HEK293 (cell line): Measurements from ENCODE around the gene LARP1.
A peak's percentile ranks its signal among the peaks of the same experiment; 100 is the strongest.

Source experiments
- BCL11A ChIP-seq: fragments of 450-650 bp; formaldehyde crosslinking; IDR thresholded peaks from 2 replicates; pipeline ENCODE4 v1.5.1; 2016; ENCODE audit warnings: low read depth, missing biosample characterization, missing genetic modification characterization
- ZBTB20 ChIP-seq: fragments of 450-650 bp; formaldehyde crosslinking; IDR thresholded peaks from 2 replicates; pipeline ENCODE4 v1.5.1; 2016; ENCODE audit warnings: missing biosample characterization, missing genetic modification characterization
- ZNF10 ChIP-seq: fragments of 450-650 bp; formaldehyde crosslinking; IDR thresholded peaks from 2 replicates; pipeline ENCODE4 v1.5.1; 2017; ENCODE audit warnings: missing biosample characterization, missing genetic modification characterization
- ZNF133 ChIP-seq: fragments of 450-650 bp; formaldehyde crosslinking; IDR thresholded peaks from 2 replicates; pipeline ENCODE4 v1.5.1; 2016; ENCODE audit warnings: missing biosample characterization, missing genetic modification characterization
- ZNF169 ChIP-seq: fragments of 450-650 bp; formaldehyde crosslinking; IDR thresholded peaks from 2 replicates; pipeline ENCODE4 v1.5.1; 2016; ENCODE audit warnings: missing biosample characterization, missing genetic modification characterization
- ZNF239 ChIP-seq: fragments of 450-650 bp; formaldehyde crosslinking; IDR thresholded peaks from 2 replicates; pipeline ENCODE4 v1.5.1; 2016; ENCODE audit warnings: missing biosample characterization, missing genetic modification characterization
- ZNF302 ChIP-seq: fragments of 450-650 bp; formaldehyde crosslinking; IDR thresholded peaks from 2 replicates; pipeline ENCODE4 v1.5.1; 2016; ENCODE audit warnings: missing biosample characterization, missing genetic modification characterization, low read depth
- ZNF514 ChIP-seq: fragments of 450-650 bp; formaldehyde crosslinking; IDR thresholded peaks from 2 replicates; pipeline ENCODE4 v1.5.1; 2016; ENCODE audit warnings: missing biosample characterization, missing genetic modification characterization
- ZNF561 ChIP-seq: fragments of 450-650 bp; IDR thresholded peaks from 2 replicates; pipeline ENCODE4 v1.5.1; 2018; ENCODE audit warnings: missing biosample characterization, missing genetic modification characterization, borderline replicate concordance
- ZNF571 ChIP-seq: fragments of 450-650 bp; formaldehyde crosslinking; IDR thresholded peaks from 2 replicates; pipeline ENCODE4 v1.5.0; 2017; ENCODE audit warnings: missing biosample characterization, missing genetic modification characterization
- ZNF624 ChIP-seq: fragments of 450-650 bp; formaldehyde crosslinking; IDR thresholded peaks from 2 replicates; pipeline ENCODE4 v1.5.1; 2017; ENCODE audit warnings: missing biosample characterization, missing genetic modification characterization
- ZNF701 ChIP-seq: fragments of 450-650 bp; formaldehyde crosslinking; IDR thresholded peaks from 2 replicates; pipeline ENCODE4 v1.5.1; 2016; ENCODE audit warnings: missing biosample characterization, missing genetic modification characterization
- ZNF843 ChIP-seq: fragments of 450-650 bp; formaldehyde crosslinking; IDR thresholded peaks from 2 replicates; pipeline ENCODE4 v1.5.1; 2016; ENCODE audit warnings: missing biosample characterization, missing genetic modification characterization
- TF ChIP-seq, protein P1 (sequence below): fragments of 450-650 bp; formaldehyde crosslinking; IDR thresholded peaks from 2 replicates; pipeline ENCODE4 v1.5.1; 2016; ENCODE audit warnings: missing biosample characterization, missing genetic modification characterization
- TF ChIP-seq, protein P2 (sequence below): sonication (generic); formaldehyde crosslinking; IDR thresholded peaks from 2 replicates; pipeline ENCODE4 v1.8.1; 2022; ENCODE audit warnings: mild to moderate bottlenecking, moderate library complexity, missing genetic modification reagents
- TF ChIP-seq, protein P3 (sequence below): fragments of 450-650 bp; formaldehyde crosslinking; IDR thresholded peaks from 2 replicates; pipeline ENCODE4 v1.5.1; 2016; ENCODE audit warnings: missing biosample characterization, missing genetic modification characterization
- TF ChIP-seq, protein P4 (sequence below): fragments of 450-650 bp; formaldehyde crosslinking; IDR thresholded peaks from 2 replicates; pipeline ENCODE4 v1.5.1; 2016; ENCODE audit warnings: missing biosample characterization, missing genetic modification characterization
- TF ChIP-seq, protein P5 (sequence below): fragments of 450-650 bp; IDR thresholded peaks from 2 replicates; pipeline ENCODE4 v1.5.1; 2018; ENCODE audit warnings: missing biosample characterization, mild to moderate bottlenecking, missing genetic modification characterization
- TF ChIP-seq, protein P6 (sequence below): fragments of 450-650 bp; formaldehyde crosslinking; IDR thresholded peaks from 2 replicates; pipeline ENCODE4 v1.5.1; 2017; ENCODE audit warnings: missing biosample characterization, missing genetic modification characterization
- TF ChIP-seq, protein P7 (sequence below): fragments of 450-650 bp; formaldehyde crosslinking; IDR thresholded peaks from 2 replicates; pipeline ENCODE4 v1.5.1; 2016; ENCODE audit warnings: missing biosample characterization, missing genetic modification characterization
- TF ChIP-seq, protein P8 (sequence below): fragments of 450-650 bp; formaldehyde crosslinking; IDR thresholded peaks from 2 replicates; pipeline ENCODE4 v1.5.1; 2016; ENCODE audit warnings: missing biosample characterization, missing genetic modification characterization
- TF ChIP-seq, protein P9 (sequence below): fragments of 450-650 bp; formaldehyde crosslinking; IDR thresholded peaks from 2 replicates; pipeline ENCODE4; 2016; ENCODE audit warnings: missing biosample characterization, missing genetic modification characterization

Gene LARP1

DNA sequence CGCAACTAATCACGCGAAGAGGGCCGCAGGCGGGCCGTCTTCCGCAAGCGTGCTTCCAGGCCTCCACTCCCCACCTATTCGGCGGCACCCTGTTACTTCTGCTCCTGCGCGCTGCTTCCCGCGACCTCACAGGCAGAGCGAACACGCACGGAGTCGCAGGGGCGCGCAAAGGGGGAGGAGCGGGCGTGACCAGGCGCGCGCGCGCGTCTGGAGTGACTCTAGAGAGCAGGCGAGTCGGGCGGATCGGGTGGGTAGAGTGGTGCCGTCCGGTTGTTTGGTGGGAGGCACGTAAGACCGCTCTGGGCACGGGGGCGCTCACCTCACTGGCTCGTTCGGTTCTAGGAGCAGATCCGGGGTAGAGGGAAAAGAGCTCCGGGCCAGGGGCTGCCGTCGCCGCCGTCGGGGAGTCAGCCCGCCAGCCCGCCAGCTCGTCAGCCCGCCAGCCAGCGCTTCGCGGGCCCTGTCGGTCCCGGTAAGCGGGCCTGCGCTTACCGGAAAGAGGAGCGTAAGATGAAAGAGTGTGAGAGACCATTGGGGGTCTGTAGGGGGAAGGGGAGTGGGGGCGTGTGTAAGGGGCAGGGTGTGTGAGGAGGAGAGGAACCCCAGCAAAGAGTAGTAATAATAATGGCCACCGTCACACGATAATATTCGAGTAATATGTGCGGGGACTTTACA lies 103.3 kb downstream of the LARP1 start, which contains the start of gene CNOT8 (continued):
- TF ChIP-seq BCL11A (tag by site-specific recombination) (no peak), ZNF169 (no peak), ZNF624 (no peak), ZNF239 (tag by site-specific recombination) (no peak), ZNF10 (tag by site-specific recombination) (no peak), ZNF133 (tag by site-specific recombination) (no peak), ZNF571 (tag by site-specific recombination) (no peak), ZNF514 (tag by site-specific recombination) (no peak), ZBTB20 (tag by site-specific recombination) (no peak), ZNF701 (tag by site-specific recombination) (no peak), ZNF561 (no peak), ZNF302 (tag by site-specific recombination) (no peak), ZNF843 (0 out of 2 replicates have a peak, but pooled peaks have one; percentile 65)
- TF ChIP-seq, protein P1, sequence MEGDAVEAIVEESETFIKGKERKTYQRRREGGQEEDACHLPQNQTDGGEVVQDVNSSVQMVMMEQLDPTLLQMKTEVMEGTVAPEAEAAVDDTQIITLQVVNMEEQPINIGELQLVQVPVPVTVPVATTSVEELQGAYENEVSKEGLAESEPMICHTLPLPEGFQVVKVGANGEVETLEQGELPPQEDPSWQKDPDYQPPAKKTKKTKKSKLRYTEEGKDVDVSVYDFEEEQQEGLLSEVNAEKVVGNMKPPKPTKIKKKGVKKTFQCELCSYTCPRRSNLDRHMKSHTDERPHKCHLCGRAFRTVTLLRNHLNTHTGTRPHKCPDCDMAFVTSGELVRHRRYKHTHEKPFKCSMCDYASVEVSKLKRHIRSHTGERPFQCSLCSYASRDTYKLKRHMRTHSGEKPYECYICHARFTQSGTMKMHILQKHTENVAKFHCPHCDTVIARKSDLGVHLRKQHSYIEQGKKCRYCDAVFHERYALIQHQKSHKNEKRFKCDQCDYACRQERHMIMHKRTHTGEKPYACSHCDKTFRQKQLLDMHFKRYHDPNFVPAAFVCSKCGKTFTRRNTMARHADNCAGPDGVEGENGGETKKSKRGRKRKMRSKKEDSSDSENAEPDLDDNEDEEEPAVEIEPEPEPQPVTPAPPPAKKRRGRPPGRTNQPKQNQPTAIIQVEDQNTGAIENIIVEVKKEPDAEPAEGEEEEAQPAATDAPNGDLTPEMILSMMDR (tag by site-specific recombination), result no peak; the same call in 1 of the 2 replicates
- TF ChIP-seq, protein P2, sequence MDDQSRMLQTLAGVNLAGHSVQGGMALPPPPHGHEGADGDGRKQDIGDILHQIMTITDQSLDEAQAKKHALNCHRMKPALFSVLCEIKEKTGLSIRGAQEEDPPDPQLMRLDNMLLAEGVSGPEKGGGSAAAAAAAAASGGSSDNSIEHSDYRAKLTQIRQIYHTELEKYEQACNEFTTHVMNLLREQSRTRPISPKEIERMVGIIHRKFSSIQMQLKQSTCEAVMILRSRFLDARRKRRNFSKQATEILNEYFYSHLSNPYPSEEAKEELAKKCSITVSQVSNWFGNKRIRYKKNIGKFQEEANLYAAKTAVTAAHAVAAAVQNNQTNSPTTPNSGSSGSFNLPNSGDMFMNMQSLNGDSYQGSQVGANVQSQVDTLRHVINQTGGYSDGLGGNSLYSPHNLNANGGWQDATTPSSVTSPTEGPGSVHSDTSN, result no peak; the same call in 1 of the 2 replicates
- TF ChIP-seq, protein P3, sequence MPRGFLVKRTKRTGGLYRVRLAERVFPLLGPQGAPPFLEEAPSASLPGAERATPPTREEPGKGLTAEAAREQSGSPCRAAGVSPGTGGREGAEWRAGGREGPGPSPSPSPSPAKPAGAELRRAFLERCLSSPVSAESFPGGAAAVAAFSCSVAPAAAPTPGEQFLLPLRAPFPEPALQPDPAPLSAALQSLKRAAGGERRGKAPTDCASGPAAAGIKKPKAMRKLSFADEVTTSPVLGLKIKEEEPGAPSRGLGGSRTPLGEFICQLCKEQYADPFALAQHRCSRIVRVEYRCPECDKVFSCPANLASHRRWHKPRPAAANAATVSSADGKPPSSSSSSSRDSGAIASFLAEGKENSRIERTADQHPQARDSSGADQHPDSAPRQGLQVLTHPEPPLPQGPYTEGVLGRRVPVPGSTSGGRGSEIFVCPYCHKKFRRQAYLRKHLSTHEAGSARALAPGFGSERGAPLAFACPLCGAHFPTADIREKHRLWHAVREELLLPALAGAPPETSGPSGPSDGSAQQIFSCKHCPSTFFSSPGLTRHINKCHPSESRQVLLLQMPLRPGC (tag by site-specific recombination), result peak; percentile 11; the same call in 1 of the 2 replicates
- TF ChIP-seq, protein P4, sequence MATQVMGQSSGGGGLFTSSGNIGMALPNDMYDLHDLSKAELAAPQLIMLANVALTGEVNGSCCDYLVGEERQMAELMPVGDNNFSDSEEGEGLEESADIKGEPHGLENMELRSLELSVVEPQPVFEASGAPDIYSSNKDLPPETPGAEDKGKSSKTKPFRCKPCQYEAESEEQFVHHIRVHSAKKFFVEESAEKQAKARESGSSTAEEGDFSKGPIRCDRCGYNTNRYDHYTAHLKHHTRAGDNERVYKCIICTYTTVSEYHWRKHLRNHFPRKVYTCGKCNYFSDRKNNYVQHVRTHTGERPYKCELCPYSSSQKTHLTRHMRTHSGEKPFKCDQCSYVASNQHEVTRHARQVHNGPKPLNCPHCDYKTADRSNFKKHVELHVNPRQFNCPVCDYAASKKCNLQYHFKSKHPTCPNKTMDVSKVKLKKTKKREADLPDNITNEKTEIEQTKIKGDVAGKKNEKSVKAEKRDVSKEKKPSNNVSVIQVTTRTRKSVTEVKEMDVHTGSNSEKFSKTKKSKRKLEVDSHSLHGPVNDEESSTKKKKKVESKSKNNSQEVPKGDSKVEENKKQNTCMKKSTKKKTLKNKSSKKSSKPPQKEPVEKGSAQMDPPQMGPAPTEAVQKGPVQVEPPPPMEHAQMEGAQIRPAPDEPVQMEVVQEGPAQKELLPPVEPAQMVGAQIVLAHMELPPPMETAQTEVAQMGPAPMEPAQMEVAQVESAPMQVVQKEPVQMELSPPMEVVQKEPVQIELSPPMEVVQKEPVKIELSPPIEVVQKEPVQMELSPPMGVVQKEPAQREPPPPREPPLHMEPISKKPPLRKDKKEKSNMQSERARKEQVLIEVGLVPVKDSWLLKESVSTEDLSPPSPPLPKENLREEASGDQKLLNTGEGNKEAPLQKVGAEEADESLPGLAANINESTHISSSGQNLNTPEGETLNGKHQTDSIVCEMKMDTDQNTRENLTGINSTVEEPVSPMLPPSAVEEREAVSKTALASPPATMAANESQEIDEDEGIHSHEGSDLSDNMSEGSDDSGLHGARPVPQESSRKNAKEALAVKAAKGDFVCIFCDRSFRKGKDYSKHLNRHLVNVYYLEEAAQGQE (tag by site-specific recombination), result 0 out of 2 replicates have a peak, but pooled peaks have one; percentile 12
- TF ChIP-seq, protein P5, sequence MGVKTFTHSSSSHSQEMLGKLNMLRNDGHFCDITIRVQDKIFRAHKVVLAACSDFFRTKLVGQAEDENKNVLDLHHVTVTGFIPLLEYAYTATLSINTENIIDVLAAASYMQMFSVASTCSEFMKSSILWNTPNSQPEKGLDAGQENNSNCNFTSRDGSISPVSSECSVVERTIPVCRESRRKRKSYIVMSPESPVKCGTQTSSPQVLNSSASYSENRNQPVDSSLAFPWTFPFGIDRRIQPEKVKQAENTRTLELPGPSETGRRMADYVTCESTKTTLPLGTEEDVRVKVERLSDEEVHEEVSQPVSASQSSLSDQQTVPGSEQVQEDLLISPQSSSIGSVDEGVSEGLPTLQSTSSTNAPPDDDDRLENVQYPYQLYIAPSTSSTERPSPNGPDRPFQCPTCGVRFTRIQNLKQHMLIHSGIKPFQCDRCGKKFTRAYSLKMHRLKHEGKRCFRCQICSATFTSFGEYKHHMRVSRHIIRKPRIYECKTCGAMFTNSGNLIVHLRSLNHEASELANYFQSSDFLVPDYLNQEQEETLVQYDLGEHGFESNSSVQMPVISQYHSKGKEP (tag by site-specific recombination), result no peak
- TF ChIP-seq, protein P6, sequence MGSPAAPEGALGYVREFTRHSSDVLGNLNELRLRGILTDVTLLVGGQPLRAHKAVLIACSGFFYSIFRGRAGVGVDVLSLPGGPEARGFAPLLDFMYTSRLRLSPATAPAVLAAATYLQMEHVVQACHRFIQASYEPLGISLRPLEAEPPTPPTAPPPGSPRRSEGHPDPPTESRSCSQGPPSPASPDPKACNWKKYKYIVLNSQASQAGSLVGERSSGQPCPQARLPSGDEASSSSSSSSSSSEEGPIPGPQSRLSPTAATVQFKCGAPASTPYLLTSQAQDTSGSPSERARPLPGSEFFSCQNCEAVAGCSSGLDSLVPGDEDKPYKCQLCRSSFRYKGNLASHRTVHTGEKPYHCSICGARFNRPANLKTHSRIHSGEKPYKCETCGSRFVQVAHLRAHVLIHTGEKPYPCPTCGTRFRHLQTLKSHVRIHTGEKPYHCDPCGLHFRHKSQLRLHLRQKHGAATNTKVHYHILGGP (tag by site-specific recombination), result no peak
- TF ChIP-seq, protein P7, sequence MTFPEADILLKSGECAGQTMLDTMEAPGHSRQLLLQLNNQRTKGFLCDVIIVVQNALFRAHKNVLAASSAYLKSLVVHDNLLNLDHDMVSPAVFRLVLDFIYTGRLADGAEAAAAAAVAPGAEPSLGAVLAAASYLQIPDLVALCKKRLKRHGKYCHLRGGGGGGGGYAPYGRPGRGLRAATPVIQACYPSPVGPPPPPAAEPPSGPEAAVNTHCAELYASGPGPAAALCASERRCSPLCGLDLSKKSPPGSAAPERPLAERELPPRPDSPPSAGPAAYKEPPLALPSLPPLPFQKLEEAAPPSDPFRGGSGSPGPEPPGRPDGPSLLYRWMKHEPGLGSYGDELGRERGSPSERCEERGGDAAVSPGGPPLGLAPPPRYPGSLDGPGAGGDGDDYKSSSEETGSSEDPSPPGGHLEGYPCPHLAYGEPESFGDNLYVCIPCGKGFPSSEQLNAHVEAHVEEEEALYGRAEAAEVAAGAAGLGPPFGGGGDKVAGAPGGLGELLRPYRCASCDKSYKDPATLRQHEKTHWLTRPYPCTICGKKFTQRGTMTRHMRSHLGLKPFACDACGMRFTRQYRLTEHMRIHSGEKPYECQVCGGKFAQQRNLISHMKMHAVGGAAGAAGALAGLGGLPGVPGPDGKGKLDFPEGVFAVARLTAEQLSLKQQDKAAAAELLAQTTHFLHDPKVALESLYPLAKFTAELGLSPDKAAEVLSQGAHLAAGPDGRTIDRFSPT (tag by site-specific recombination), result no peak
- TF ChIP-seq, protein P8, sequence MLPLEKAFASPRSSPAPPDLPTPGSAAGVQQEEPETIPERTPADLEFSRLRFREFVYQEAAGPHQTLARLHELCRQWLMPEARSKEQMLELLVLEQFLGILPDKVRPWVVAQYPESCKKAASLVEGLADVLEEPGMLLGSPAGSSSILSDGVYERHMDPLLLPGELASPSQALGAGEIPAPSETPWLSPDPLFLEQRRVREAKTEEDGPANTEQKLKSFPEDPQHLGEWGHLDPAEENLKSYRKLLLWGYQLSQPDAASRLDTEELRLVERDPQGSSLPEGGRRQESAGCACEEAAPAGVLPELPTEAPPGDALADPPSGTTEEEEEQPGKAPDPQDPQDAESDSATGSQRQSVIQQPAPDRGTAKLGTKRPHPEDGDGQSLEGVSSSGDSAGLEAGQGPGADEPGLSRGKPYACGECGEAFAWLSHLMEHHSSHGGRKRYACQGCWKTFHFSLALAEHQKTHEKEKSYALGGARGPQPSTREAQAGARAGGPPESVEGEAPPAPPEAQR, result no peak
- TF ChIP-seq, protein P9, sequence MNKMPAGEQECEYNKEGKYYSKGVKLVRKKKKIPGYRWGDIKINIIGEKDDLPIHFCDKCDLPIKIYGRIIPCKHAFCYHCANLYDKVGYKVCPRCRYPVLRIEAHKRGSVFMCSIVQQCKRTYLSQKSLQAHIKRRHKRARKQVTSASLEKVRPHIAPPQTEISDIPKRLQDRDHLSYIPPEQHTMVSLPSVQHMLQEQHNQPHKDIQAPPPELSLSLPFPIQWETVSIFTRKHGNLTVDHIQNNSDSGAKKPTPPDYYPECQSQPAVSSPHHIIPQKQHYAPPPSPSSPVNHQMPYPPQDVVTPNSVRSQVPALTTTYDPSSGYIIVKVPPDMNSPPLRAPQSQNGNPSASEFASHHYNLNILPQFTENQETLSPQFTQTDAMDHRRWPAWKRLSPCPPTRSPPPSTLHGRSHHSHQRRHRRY (tag by site-specific recombination), result no peak
